Myocyte (in vitro differentiated cells): Measurements from ENCODE around the gene GINM1. TPM values are rescaled to one million over a fixed set of nuclear protein-coding genes. Genes with fewer than 3 reads are reported as not detected.
A peak's percentile ranks its signal among the peaks of the same experiment; 100 is the strongest.

ENCODE experiments used
- DNase-seq: peaks from one replicate; pipeline ENCODE4 v3.0.0-alpha.2; 2012; ENCODE audit warnings: low read depth
- total RNA-seq: library from RNA; depleted of rRNA; stranded (reverse); fragments of >200 nt; gene quantifications from 2 replicates; pipeline ENCODE4 v1.2.3, GENCODE V29; 2014

The GINM1 gene
- total RNA-seq, 1 donor from 2014 or later, result 42.0 TPM

- DNase-seq, result no peak
Measured at GRCh38 chr6:149592983-149593382, 26.8 kb downstream of the GINM1 start.

- DNase-seq, result no peak
Measured at GRCh38 chr6:149593408-149593807, 27.2 kb downstream of the GINM1 start.

GRCh38 chr6:149600508-149600907 lies 34.3 kb downstream of the GINM1 start:
- DNase-seq, result no peak

GRCh38 chr6:149608381-149608982 lies 42.3 kb downstream of the GINM1 start:
- no peak for DNase-seq

- DNase-seq, result no peak
Measured at GRCh38 chr6:149614337-149614736, 48.2 kb downstream of the GINM1 start.

GRCh38 chr6:149615805-149616204 lies 49.6 kb downstream of the GINM1 start:
- DNase-seq, result no peak

GRCh38 chr6:149627672-149628071 lies 61.5 kb downstream of the GINM1 start:
- no peak for DNase-seq

GRCh38 chr6:149628875-149629510 lies 62.8 kb downstream of the GINM1 start:
- DNase-seq, result no peak

- no peak for DNase-seq
Measured at GRCh38 chr6:149634315-149634714, 68.1 kb downstream of the GINM1 start.

GRCh38 chr6:149636124-149636523 lies 69.9 kb downstream of the GINM1 start:
- peak; percentile 45 for DNase-seq

Other genes starting within 250 kb of the GINM1 start
- gene TAB2, start 248.7 kb upstream of the GINM1 start, total RNA-seq, result 33.2 and 37.0 TPM in 2 replicates
- gene SUMO4, start 166.1 kb upstream of the GINM1 start, total RNA-seq, result 0.52 and 0.59 TPM in 2 replicates
- gene ZC3H12D, start 81.4 kb upstream of the GINM1 start, total RNA-seq, result 0.05 TPM in 1 of 2 replicates, not detected in the other
- gene PPIL4, start 20.3 kb upstream of the GINM1 start, total RNA-seq, result 39.4 and 41.9 TPM in 2 replicates
- 17.3 and 17.9 TPM in 2 replicates for gene KATNA1, start 82.3 kb downstream of the GINM1 start, total RNA-seq
- 13.5 and 13.8 TPM in 2 replicates for gene LATS1, start 151.7 kb downstream of the GINM1 start, total RNA-seq
- gene NUP43, start 180.2 kb downstream of the GINM1 start, total RNA-seq, result 33.2 and 51.5 TPM in 2 replicates
- gene PCMT1, start 183.4 kb downstream of the GINM1 start, total RNA-seq, result 114 and 213 TPM in 2 replicates